ENCODE data around the gene GOLT1B. TPM values are rescaled to one million over a fixed set of nuclear protein-coding genes. Genes with fewer than 3 reads are reported as not detected.

Gene GOLT1B
- total RNA-seq, 2 donors from 2014 or later = 13.9 to 21.0 TPM

DNA sequence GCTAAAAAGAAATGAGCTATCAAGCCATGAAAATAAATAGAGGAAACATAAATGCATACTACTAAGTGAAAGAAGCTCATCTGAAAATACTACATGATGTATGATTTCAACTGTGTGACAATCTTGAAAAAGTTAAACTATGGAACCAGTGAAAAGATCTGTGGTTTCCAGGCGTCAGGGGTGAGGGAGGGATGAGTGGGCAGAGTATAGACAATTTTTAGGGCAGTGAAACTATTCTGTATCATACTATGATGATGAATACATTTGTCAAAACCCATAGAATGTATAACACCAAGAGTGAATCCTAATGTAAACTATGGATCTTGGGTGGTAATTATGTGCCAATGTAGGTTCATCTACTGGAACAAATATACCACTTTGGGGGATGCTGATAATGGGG, 45.8 kb downstream of the GOLT1B start:
- Histone ChIP-seq H3K27ac (no peak overlapping the region), H3K4me1 (replicated peaks) (no peaks in the 10 kb centered on the region), H3K4me3 (no peak overlapping the region), H3K36me3 (no peaks in the 10 kb centered on the region), H3K27me3 (replicated peaks; ENCODE audit: insufficient read depth) (no peaks in the 10 kb centered on the region), H3K9me3 (no peaks in the 10 kb centered on the region)
- 77% methylated on average over 1 of the region's 1 CpG for WGBS
- DNase-seq (ENCODE audit: low spot score) = no peak
- intact Hi-C loops (cut with DNase I) = no loop called here
- no peak for TF ChIP-seq POLR2A (IDR thresholded peaks at IDR 0.05)
- TF ChIP-seq, protein P1, sequence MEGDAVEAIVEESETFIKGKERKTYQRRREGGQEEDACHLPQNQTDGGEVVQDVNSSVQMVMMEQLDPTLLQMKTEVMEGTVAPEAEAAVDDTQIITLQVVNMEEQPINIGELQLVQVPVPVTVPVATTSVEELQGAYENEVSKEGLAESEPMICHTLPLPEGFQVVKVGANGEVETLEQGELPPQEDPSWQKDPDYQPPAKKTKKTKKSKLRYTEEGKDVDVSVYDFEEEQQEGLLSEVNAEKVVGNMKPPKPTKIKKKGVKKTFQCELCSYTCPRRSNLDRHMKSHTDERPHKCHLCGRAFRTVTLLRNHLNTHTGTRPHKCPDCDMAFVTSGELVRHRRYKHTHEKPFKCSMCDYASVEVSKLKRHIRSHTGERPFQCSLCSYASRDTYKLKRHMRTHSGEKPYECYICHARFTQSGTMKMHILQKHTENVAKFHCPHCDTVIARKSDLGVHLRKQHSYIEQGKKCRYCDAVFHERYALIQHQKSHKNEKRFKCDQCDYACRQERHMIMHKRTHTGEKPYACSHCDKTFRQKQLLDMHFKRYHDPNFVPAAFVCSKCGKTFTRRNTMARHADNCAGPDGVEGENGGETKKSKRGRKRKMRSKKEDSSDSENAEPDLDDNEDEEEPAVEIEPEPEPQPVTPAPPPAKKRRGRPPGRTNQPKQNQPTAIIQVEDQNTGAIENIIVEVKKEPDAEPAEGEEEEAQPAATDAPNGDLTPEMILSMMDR (IDR thresholded peaks at IDR 0.05) = no peak
- no peak for TF ChIP-seq POLR2AphosphoS5 (IDR thresholded peaks at IDR 0.05)

DNA sequence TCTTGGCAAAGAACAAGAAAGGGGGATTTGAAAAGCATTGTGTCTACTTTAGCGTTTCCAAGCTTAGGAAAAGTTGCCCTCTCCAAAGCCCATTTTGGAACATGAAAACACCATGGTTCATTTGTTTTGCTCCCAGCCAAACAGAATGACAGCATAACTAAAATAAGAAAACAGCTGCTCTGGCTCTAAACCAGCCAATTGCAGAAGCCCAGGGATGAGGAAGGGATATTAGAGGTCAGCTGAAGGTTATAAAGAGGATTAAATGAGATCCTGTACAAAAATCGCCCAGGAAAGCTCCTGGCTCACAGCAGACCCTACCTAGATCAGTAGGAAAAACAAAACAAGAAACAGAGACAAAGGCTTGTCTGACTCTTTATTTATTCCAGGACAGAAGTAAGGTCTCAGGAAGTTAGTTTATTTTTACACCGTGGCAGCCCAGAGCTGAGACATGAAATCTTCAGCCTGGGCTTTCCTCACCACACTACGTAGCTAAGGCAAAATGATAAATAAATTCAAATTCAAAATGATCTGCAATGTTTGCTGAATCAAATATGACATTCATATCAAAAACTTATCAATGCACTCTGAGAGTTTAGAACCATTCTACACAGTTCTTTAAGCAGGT, 50.4 kb downstream of the GOLT1B start:
- no peak overlapping the region for H3K27ac ChIP-seq
- WGBS = 47% methylated on average over 4 of the region's 4 CpGs

DNA sequence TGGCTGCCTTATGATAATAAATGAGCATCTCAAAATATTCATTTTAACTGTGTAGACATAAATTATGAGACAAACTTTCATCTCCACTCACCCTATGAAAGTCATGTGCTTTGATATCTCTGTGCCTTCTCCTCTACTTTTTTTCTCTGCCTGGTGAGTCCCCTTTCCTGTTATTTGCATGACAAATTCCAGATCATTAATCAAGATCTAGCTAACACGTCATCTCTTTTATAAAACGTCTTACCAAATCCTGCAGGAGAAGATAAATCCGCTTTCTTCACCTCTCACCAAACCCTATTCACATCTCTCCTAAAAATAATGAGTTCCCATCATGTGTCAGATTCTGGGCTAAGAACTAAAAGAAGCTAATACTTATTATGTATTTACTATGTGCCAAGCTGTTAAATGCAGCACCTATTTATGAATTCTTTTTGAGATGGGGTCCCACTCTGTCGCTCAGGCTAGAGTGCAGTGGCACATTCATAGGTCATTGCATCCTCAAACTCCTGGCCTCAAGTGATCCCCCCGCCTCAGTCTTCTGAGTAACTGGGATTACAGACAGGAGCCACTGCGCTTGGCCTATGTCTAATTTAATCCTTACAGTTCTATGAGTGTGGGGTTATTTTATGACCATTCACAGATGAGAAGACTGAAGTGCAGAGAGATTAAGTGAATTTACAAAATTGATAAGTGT, 51.2 kb downstream of the GOLT1B start:
- no peak for DNase-seq (ENCODE audit: low spot score)
- Histone ChIP-seq H3K4me3 (no peak overlapping the region), H3K36me3 (no peaks in the 10 kb centered on the region), H3K27me3 (replicated peaks; ENCODE audit: insufficient read depth) (no peaks in the 10 kb centered on the region), H3K4me1 (replicated peaks) (no peaks in the 10 kb centered on the region), H3K9me3 (no peaks in the 10 kb centered on the region), H3K27ac (no peak overlapping the region)
- intact Hi-C loops (cut with DNase I) = no loop called here
- TF ChIP-seq POLR2AphosphoS5 (IDR thresholded peaks at IDR 0.05) (no peak), POLR2A (IDR thresholded peaks at IDR 0.05) (no peak)
- TF ChIP-seq, protein P1 (IDR thresholded peaks at IDR 0.05) = no peak
- 61% methylated on average over 6 of the region's 6 CpGs for WGBS

More for the DNA sequence above, 50.4 kb downstream of the GOLT1B start:
- intact Hi-C loops (cut with DNase I) = no loop called here
- Histone ChIP-seq H3K36me3 (no peaks in the 10 kb centered on the region), H3K27me3 (replicated peaks; ENCODE audit: insufficient read depth) (no peaks in the 10 kb centered on the region), H3K9me3 (no peaks in the 10 kb centered on the region), H3K4me3 (no peak overlapping the region), H3K4me1 (replicated peaks) (no peaks in the 10 kb centered on the region)
- TF ChIP-seq POLR2A (IDR thresholded peaks at IDR 0.05) = no peak
- TF ChIP-seq, protein P1 (IDR thresholded peaks at IDR 0.05) = no peak
- no peak for TF ChIP-seq POLR2AphosphoS5 (IDR thresholded peaks at IDR 0.05)
- no peak for DNase-seq (ENCODE audit: low spot score)

DNA sequence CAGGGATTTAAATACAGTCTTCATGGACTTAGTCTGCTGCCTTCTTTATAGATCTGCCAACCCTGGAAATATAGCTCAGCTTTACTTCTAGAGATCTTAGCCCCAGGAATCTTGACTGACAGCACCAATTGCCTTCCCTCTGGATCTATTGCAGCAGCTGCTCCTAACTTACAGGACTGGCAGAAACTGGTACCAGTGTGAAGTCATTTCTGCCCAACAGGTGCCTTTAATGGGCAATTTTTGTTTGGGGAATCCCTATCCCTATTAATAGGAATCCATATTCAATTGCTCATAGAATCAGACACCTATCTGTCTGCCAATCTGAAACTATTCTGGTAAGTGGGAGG, 51.7 kb downstream of the GOLT1B start:
- Histone ChIP-seq H3K36me3 (no peaks in the 10 kb centered on the region), H3K4me1 (replicated peaks) (no peaks in the 10 kb centered on the region), H3K27me3 (replicated peaks; ENCODE audit: insufficient read depth) (no peaks in the 10 kb centered on the region), H3K9me3 (no peaks in the 10 kb centered on the region), H3K4me3 (no peak overlapping the region), H3K27ac (no peak overlapping the region)
- DNase-seq (ENCODE audit: low spot score) = no peak
- intact Hi-C loops (cut with DNase I) = no loop called here
- TF ChIP-seq, protein P1 (IDR thresholded peaks at IDR 0.05) = no peak
- TF ChIP-seq POLR2A (IDR thresholded peaks at IDR 0.05) = no peak
- TF ChIP-seq POLR2AphosphoS5 (IDR thresholded peaks at IDR 0.05) = no peak

All from prostate gland (tissue), 2 donors.